Hepatocyte (in vitro differentiated cells): Measurements from ENCODE around the gene GALNT11. TPM values are rescaled to one million over a fixed set of nuclear protein-coding genes. Genes with fewer than 3 reads are reported as not detected.

Experiments used
- DNase-seq: peaks from one replicate; pipeline ENCODE4 v3.0.0-alpha.2; 2016; ENCODE audit warnings: low spot score
- H2AFZ ChIP-seq: fragments of 200-600 bp; sonication (generic); 2 replicates; pipeline ENCODE4 v1.6.0; 2016; ENCODE audit warnings: antibody characterized with exemption, mild to moderate bottlenecking
- H3K27ac ChIP-seq: fragments of 200-600 bp; sonication (generic); 2 replicates; pipeline ENCODE4 v1.5.1; 2016; ENCODE audit warnings: mild to moderate bottlenecking
- H3K27me3 ChIP-seq: fragments of 200-600 bp; sonication (generic); 2 replicates; pipeline ENCODE4 v1.6.1; 2016
- H3K36me3 ChIP-seq: fragments of 200-600 bp; sonication (generic); replicated peaks from 2 replicates; pipeline ENCODE4 v1.5.1; 2016; ENCODE audit warnings: low read depth; ENCODE audit not compliant: insufficient read depth
- H3K4me1 ChIP-seq: fragments of 200-600 bp; sonication (generic); 2 replicates; pipeline ENCODE4 v1.5.1; 2016; ENCODE audit warnings: mild to moderate bottlenecking, moderate library complexity; ENCODE audit not compliant: insufficient read depth
- H3K4me2 ChIP-seq: fragments of 200-600 bp; sonication (generic); 2 replicates; pipeline ENCODE4 v1.6.0; 2016
- H3K4me3 ChIP-seq: fragments of 200-600 bp; sonication (generic); 2 replicates; pipeline ENCODE4 v1.5.1; 2016; ENCODE audit warnings: mild to moderate bottlenecking
- H3K79me2 ChIP-seq: fragments of 200-600 bp; sonication (generic); 2 replicates; pipeline ENCODE4 v1.6.0; 2017; ENCODE audit warnings: mild to moderate bottlenecking
- H3K9me2 ChIP-seq: fragments of 200-600 bp; sonication (generic); replicated peaks from 2 replicates; pipeline ENCODE4 v1.6.0; 2017; ENCODE audit warnings: mild to moderate bottlenecking; ENCODE audit not compliant: insufficient read depth
- H3K9me3 ChIP-seq: fragments of 200-600 bp; sonication (generic); 2 replicates; pipeline ENCODE4 v1.5.1; 2016; ENCODE audit warnings: low read depth, mild to moderate bottlenecking
- H4K20me1 ChIP-seq: fragments of 200-600 bp; sonication (generic); 2 replicates; pipeline ENCODE4 v1.6.0; 2016; ENCODE audit warnings: mild to moderate bottlenecking; ENCODE audit not compliant: insufficient read depth, poor library complexity, severe bottlenecking
- CTCF ChIP-seq: fragments of 200-600 bp; sonication (generic); IDR thresholded peaks from 2 replicates; pipeline ENCODE4 v1.5.1; 2016; ENCODE audit warnings: antibody characterized with exemption, mild to moderate bottlenecking; ENCODE audit not compliant: poor library complexity
- EZH2 ChIP-seq: fragments of 200-600 bp; sonication (generic); IDR thresholded peaks from 2 replicates; pipeline ENCODE4 v1.6.1; 2016; ENCODE audit warnings: antibody characterized with exemption, mild to moderate bottlenecking, borderline replicate concordance
- EZH2phosphoT487 ChIP-seq: fragments of 200-600 bp; sonication (generic); IDR thresholded peaks from one replicate; pipeline ENCODE4 v1.6.1; 2018; ENCODE audit warnings: antibody characterized with exemption, mild to moderate bottlenecking, low read depth, moderate library complexity; ENCODE audit not compliant: unreplicated experiment, severe bottlenecking
- WGBS: methylation state at CpG from one replicate; pipeline ENCODE4 v1.1.6; 2016; ENCODE audit warnings: low lambda C conversion rate; ENCODE audit errors: missing lambda C conversion rate; 5-methylcytosine and 5-hydroxymethylcytosine counted together
- polyA plus RNA-seq: library from polyadenylated mRNA; unstranded; fragments of >200 nt; fragmentation: Nextera tagmentation; extraction: Ambion mirVana; gene quantifications from 2 replicates; pipeline ENCODE4 v1.2.1, GENCODE V29; 2016
- total RNA-seq: library from RNA; depleted of rRNA; stranded (reverse); fragments of >200 nt; gene quantifications from 2 replicates; pipeline ENCODE4 v1.2.3, GENCODE V29; 2014

Gene GALNT11
- total and polyA plus RNA-seq, 2 experiments from 2014 or later = 43.7 to 64.1 TPM

DNA sequence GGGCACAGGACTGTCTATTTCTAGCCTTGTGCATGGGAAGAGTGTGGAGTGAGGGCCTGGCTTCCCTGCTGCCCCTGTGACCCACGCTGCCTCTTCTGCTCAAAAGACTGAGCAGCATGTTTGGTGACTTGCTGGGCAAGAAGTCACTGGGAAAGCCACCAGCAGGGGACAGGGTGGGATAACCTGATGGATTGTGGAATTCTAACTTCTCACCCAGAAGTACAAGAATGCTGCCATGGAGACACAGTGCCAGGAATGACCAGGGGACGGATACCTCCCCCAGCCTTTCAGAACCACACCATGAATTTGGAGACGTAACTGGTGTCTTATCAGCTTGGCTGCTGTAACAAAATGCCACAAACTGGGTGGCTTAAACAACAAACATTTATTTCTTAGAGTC, 40.9 kb upstream of the GALNT11 start:
- no peaks in the 10 kb centered on the region for H4K20me1 ChIP-seq
- TF ChIP-seq CTCF = no peak
- no peak for TF ChIP-seq EZH2phosphoT487
- no peak for TF ChIP-seq EZH2
- no peaks in the 10 kb centered on the region for H3K9me3 ChIP-seq
- no peak overlapping the region for H2AFZ ChIP-seq
- DNase-seq = no peak
- WGBS = 89% methylated on average over 3 of the region's 3 CpGs
- H3K4me3 ChIP-seq = no peak overlapping the region
- H3K79me2 ChIP-seq = no peaks in the 10 kb centered on the region
- no peaks in the 10 kb centered on the region for H3K9me2 ChIP-seq
- no peaks in the 10 kb centered on the region for H3K27me3 ChIP-seq
- H3K4me1 ChIP-seq = no peaks in the 10 kb centered on the region
- H3K36me3 ChIP-seq = no peaks in the 10 kb centered on the region
- no peak overlapping the region for H3K27ac ChIP-seq
- no peak overlapping the region for H3K4me2 ChIP-seq

- H3K4me3 ChIP-seq = no peak overlapping the region
- H3K4me2 ChIP-seq = no peak overlapping the region
- no peaks in the 10 kb centered on the region for H3K36me3 ChIP-seq
- no peak overlapping the region for H2AFZ ChIP-seq
- H4K20me1 ChIP-seq = no peaks in the 10 kb centered on the region
- no peak for TF ChIP-seq EZH2phosphoT487
- no peak for TF ChIP-seq EZH2
- TF ChIP-seq CTCF = no peak
- no peaks in the 10 kb centered on the region for H3K4me1 ChIP-seq
- H3K9me3 ChIP-seq = no peaks in the 10 kb centered on the region
- 83% methylated on average over 18 of the region's 18 CpGs for WGBS
- no peaks in the 10 kb centered on the region for H3K79me2 ChIP-seq
- DNase-seq = no peak
- H3K27ac ChIP-seq = no peak overlapping the region
- no peaks in the 10 kb centered on the region for H3K27me3 ChIP-seq
- no peaks in the 10 kb centered on the region for H3K9me2 ChIP-seq
These were observed 37.5 kb upstream of the GALNT11 start for GRCh38 chr7:151987748-151988529.

GRCh38 chr7:151992375-151992774, 33.1 kb upstream of the GALNT11 start:
- no peaks in the 10 kb centered on the region for H3K27me3 ChIP-seq
- H4K20me1 ChIP-seq = no peaks in the 10 kb centered on the region
- H3K79me2 ChIP-seq = no peaks in the 10 kb centered on the region
- H3K27ac ChIP-seq = no peak overlapping the region
- WGBS = 24% methylated on average over 12 of the region's 12 CpGs
- H3K4me2 ChIP-seq = peak overlapping the region; percentile 62
- no peaks in the 10 kb centered on the region for H3K36me3 ChIP-seq
- H2AFZ ChIP-seq = peak overlapping the region; percentile 19
- no peak overlapping the region for H3K4me3 ChIP-seq
- DNase-seq = peak; percentile 67
- no peaks in the 10 kb centered on the region for H3K4me1 ChIP-seq
- H3K9me2 ChIP-seq = no peaks in the 10 kb centered on the region
- TF ChIP-seq CTCF = peak; percentile 42
- no peak for TF ChIP-seq EZH2phosphoT487
- no peak for TF ChIP-seq EZH2
- no peaks in the 10 kb centered on the region for H3K9me3 ChIP-seq
